ENCODE data around the gene SRSF5. TPM values are rescaled to one million over a fixed set of nuclear protein-coding genes. Genes with fewer than 3 reads are reported as not detected.
A peak's percentile ranks its signal among the peaks of the same experiment; 100 is the strongest.

The SRSF5 gene
- total RNA-seq, 1 experiment from 2014 or later = 288 TPM

DNA sequence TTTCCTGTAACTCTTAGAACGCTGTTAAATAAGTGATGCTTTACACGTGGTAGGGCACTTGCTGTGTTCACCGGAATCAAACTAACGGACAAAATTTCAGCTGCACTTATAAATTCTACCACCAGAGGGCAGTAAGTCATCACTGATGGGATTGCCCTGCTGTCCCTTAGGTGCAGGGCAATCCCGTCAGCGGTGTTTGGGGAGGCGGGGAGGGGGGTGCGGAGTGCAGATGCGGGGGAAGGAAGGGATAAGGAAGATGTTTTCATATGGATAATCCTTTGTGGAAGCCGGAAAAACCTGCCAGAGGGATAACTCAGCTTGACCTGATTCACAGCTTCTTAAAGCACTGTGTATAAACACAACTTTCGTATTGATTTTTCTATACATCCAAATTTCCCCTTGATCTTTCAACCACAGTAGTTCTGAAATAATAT is 51.8 kb downstream of the SRSF5 start:
- DNase-seq (ENCODE audit: low spot score) (peak; percentile 60), ATAC-seq (peak; percentile 87)
- Mint-ChIP-seq H3K27me3 (ENCODE audit: low read depth) (no peaks in the 10 kb centered on the region), H3K4me1 (peaks cover 2% of the 10 kb centered on the region; the same call in 1 of the 2 replicates), H3K4me3 (no peak overlapping the region), H3K36me3 (no peaks in the 10 kb centered on the region), H3K27ac (no peak overlapping the region), H3K9me3 (peaks cover under 1% of the 10 kb centered on the region; the same call in 1 of the 2 replicates)
- POLR2A ChIA-PET = no interaction called here
- TF ChIP-seq, protein P1, sequence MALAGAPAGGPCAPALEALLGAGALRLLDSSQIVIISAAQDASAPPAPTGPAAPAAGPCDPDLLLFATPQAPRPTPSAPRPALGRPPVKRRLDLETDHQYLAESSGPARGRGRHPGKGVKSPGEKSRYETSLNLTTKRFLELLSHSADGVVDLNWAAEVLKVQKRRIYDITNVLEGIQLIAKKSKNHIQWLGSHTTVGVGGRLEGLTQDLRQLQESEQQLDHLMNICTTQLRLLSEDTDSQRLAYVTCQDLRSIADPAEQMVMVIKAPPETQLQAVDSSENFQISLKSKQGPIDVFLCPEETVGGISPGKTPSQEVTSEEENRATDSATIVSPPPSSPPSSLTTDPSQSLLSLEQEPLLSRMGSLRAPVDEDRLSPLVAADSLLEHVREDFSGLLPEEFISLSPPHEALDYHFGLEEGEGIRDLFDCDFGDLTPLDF (CRISPR knock-in tag; IDR thresholded peaks at IDR 0.05) = no peak
- TF ChIP-seq, protein P2, sequence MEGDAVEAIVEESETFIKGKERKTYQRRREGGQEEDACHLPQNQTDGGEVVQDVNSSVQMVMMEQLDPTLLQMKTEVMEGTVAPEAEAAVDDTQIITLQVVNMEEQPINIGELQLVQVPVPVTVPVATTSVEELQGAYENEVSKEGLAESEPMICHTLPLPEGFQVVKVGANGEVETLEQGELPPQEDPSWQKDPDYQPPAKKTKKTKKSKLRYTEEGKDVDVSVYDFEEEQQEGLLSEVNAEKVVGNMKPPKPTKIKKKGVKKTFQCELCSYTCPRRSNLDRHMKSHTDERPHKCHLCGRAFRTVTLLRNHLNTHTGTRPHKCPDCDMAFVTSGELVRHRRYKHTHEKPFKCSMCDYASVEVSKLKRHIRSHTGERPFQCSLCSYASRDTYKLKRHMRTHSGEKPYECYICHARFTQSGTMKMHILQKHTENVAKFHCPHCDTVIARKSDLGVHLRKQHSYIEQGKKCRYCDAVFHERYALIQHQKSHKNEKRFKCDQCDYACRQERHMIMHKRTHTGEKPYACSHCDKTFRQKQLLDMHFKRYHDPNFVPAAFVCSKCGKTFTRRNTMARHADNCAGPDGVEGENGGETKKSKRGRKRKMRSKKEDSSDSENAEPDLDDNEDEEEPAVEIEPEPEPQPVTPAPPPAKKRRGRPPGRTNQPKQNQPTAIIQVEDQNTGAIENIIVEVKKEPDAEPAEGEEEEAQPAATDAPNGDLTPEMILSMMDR (IDR thresholded peaks at IDR 0.05) = peak; percentile 89
- TF ChIP-seq CBFB (CRISPR knock-in tag; IDR thresholded peaks at IDR 0.05; ENCODE audit: low read depth) (no peak), SP1 (CRISPR knock-in tag; conservative IDR thresholded peaks at IDR 0.05) (no peak), GRHL2 (CRISPR knock-in tag; IDR thresholded peaks at IDR 0.05; ENCODE audit: insufficient replicate concordance, severe bottlenecking) (no peak), SMAD4 (CRISPR knock-in tag; IDR thresholded peaks at IDR 0.05) (no peak), CREM (CRISPR knock-in tag; IDR thresholded peaks at IDR 0.05) (no peak)
- CTCF ChIA-PET = interaction anchor here (0.6 to 6.8 kb wide), 17 partner anchors 42 to 499 kb away, joined by 3 to 76 read pairs (median 4); partner anchors contain the start of gene SMOC1

DNA sequence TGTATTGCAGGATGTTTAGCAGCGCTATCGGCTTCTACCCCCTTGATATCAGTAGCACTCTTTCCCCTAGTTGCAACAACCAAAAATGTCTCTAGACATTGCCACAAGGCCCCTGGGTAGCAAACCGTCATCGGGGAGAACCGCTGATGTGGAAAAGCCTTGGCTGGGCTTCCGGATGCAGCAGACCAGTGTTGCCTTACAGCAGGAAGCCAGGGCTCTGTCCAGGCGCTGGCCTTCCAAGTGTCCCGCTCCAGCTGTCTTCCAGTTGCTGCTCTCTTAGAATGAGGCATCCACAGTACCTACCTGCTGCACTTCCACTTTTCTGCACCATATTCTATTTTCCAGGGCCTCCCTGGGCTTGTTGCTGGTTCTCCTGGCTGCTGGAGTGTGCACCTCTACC is 52.7 kb downstream of the SRSF5 start:
- no peaks in the 10 kb centered on the region for H3K36me3 Mint-ChIP-seq
- TF ChIP-seq, protein P3, sequence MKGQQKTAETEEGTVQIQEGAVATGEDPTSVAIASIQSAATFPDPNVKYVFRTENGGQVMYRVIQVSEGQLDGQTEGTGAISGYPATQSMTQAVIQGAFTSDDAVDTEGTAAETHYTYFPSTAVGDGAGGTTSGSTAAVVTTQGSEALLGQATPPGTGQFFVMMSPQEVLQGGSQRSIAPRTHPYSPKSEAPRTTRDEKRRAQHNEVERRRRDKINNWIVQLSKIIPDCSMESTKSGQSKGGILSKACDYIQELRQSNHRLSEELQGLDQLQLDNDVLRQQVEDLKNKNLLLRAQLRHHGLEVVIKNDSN (CRISPR knock-in tag; IDR thresholded peaks at IDR 0.05) = no peak
- TF ChIP-seq, protein P4, sequence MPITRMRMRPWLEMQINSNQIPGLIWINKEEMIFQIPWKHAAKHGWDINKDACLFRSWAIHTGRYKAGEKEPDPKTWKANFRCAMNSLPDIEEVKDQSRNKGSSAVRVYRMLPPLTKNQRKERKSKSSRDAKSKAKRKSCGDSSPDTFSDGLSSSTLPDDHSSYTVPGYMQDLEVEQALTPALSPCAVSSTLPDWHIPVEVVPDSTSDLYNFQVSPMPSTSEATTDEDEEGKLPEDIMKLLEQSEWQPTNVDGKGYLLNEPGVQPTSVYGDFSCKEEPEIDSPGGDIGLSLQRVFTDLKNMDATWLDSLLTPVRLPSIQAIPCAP (CRISPR knock-in tag; IDR thresholded peaks at IDR 0.05) = no peak
- TF ChIP-seq, protein P5, sequence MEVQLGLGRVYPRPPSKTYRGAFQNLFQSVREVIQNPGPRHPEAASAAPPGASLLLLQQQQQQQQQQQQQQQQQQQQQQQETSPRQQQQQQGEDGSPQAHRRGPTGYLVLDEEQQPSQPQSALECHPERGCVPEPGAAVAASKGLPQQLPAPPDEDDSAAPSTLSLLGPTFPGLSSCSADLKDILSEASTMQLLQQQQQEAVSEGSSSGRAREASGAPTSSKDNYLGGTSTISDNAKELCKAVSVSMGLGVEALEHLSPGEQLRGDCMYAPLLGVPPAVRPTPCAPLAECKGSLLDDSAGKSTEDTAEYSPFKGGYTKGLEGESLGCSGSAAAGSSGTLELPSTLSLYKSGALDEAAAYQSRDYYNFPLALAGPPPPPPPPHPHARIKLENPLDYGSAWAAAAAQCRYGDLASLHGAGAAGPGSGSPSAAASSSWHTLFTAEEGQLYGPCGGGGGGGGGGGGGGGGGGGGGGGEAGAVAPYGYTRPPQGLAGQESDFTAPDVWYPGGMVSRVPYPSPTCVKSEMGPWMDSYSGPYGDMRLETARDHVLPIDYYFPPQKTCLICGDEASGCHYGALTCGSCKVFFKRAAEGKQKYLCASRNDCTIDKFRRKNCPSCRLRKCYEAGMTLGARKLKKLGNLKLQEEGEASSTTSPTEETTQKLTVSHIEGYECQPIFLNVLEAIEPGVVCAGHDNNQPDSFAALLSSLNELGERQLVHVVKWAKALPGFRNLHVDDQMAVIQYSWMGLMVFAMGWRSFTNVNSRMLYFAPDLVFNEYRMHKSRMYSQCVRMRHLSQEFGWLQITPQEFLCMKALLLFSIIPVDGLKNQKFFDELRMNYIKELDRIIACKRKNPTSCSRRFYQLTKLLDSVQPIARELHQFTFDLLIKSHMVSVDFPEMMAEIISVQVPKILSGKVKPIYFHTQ (CRISPR knock-in tag; IDR thresholded peaks at IDR 0.05) = no peak
- TF ChIP-seq ZBTB21 (CRISPR knock-in tag; IDR thresholded peaks at IDR 0.05; ENCODE audit: borderline replicate concordance) (no peak), TCF7 (CRISPR knock-in tag; IDR thresholded peaks at IDR 0.05; ENCODE audit: low read depth) (no peak), GABPB1 (CRISPR knock-in tag; IDR thresholded peaks at IDR 0.05) (no peak), SP1 (CRISPR knock-in tag; conservative IDR thresholded peaks at IDR 0.05) (no peak), ZNF416 (CRISPR knock-in tag; IDR thresholded peaks at IDR 0.05) (no peak), ZNF423 (CRISPR knock-in tag; IDR thresholded peaks at IDR 0.05) (no peak)
- TF ChIP-seq, protein P6, sequence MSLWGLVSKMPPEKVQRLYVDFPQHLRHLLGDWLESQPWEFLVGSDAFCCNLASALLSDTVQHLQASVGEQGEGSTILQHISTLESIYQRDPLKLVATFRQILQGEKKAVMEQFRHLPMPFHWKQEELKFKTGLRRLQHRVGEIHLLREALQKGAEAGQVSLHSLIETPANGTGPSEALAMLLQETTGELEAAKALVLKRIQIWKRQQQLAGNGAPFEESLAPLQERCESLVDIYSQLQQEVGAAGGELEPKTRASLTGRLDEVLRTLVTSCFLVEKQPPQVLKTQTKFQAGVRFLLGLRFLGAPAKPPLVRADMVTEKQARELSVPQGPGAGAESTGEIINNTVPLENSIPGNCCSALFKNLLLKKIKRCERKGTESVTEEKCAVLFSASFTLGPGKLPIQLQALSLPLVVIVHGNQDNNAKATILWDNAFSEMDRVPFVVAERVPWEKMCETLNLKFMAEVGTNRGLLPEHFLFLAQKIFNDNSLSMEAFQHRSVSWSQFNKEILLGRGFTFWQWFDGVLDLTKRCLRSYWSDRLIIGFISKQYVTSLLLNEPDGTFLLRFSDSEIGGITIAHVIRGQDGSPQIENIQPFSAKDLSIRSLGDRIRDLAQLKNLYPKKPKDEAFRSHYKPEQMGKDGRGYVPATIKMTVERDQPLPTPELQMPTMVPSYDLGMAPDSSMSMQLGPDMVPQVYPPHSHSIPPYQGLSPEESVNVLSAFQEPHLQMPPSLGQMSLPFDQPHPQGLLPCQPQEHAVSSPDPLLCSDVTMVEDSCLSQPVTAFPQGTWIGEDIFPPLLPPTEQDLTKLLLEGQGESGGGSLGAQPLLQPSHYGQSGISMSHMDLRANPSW (CRISPR knock-in tag; conservative IDR thresholded peaks at IDR 0.05; ENCODE audit: low read depth) = no peak
- TF ChIP-seq, protein P7, sequence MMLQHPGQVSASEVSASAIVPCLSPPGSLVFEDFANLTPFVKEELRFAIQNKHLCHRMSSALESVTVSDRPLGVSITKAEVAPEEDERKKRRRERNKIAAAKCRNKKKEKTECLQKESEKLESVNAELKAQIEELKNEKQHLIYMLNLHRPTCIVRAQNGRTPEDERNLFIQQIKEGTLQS (CRISPR knock-in tag; conservative IDR thresholded peaks at IDR 0.05) = no peak
- TF ChIP-seq, protein P8, sequence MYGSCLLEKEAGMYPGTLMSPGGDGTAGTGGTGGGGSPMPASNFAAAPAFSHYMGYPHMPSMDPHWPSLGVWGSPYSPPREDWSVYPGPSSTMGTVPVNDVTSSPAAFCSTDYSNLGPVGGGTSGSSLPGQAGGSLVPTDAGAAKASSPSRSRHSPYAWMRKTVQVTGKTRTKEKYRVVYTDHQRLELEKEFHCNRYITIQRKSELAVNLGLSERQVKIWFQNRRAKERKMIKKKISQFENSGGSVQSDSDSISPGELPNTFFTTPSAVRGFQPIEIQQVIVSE (CRISPR knock-in tag; IDR thresholded peaks at IDR 0.05; ENCODE audit: borderline replicate concordance) = no peak
- TF ChIP-seq, protein P9, sequence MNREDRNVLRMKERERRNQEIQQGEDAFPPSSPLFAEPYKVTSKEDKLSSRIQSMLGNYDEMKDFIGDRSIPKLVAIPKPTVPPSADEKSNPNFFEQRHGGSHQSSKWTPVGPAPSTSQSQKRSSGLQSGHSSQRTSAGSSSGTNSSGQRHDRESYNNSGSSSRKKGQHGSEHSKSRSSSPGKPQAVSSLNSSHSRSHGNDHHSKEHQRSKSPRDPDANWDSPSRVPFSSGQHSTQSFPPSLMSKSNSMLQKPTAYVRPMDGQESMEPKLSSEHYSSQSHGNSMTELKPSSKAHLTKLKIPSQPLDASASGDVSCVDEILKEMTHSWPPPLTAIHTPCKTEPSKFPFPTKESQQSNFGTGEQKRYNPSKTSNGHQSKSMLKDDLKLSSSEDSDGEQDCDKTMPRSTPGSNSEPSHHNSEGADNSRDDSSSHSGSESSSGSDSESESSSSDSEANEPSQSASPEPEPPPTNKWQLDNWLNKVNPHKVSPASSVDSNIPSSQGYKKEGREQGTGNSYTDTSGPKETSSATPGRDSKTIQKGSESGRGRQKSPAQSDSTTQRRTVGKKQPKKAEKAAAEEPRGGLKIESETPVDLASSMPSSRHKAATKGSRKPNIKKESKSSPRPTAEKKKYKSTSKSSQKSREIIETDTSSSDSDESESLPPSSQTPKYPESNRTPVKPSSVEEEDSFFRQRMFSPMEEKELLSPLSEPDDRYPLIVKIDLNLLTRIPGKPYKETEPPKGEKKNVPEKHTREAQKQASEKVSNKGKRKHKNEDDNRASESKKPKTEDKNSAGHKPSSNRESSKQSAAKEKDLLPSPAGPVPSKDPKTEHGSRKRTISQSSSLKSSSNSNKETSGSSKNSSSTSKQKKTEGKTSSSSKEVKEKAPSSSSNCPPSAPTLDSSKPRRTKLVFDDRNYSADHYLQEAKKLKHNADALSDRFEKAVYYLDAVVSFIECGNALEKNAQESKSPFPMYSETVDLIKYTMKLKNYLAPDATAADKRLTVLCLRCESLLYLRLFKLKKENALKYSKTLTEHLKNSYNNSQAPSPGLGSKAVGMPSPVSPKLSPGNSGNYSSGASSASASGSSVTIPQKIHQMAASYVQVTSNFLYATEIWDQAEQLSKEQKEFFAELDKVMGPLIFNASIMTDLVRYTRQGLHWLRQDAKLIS (CRISPR knock-in tag; IDR thresholded peaks at IDR 0.05; ENCODE audit: borderline replicate concordance) = no peak
- peaks cover 2% of the 10 kb centered on the region; the same call in 1 of the 2 replicates for H3K4me1 Mint-ChIP-seq
- no peaks in the 10 kb centered on the region for H3K27me3 Mint-ChIP-seq (ENCODE audit: low read depth)
- no peak for ATAC-seq
- H3K27ac Mint-ChIP-seq = no peak overlapping the region
- DNase-seq (ENCODE audit: low spot score) = no peak
- peaks cover 4% of the 10 kb centered on the region; the same call in 1 of the 2 replicates for H3K9me3 Mint-ChIP-seq
- ChIA-PET CTCF (interaction anchor here (2.3 to 6.8 kb wide), 2 partner anchors 194 to 209 kb away, joined by 10 to 76 read pairs; no protein-coding TSS in a partner anchor), POLR2A (no interaction called here)
- H3K4me3 Mint-ChIP-seq = no peak overlapping the region
